AG04449 (cell line): ENCODE measurements around the gene WDTC1.

ENCODE experiments used
- CTCF ChIA-PET: fragments of 350-600 bp; formaldehyde crosslinking; extraction: SDS; loops from one replicate; lab custom pipeline; 2021; ENCODE audit warnings: antibody characterized with exemption; lab: Yijun Ruan, JAX
- POLR2A ChIA-PET: fragments of 400-600, 350-600 bp; formaldehyde crosslinking; extraction: SDS; loops from one replicate; lab custom pipeline; 2020; ENCODE audit warnings: antibody characterized with exemption, inconsistent platforms; lab: Yijun Ruan, JAX
- DNase-seq: peaks from one replicate; pipeline ENCODE4 v3.0.0-alpha.2; 2010; ENCODE audit warnings: low read depth, low spot score
- H3K4me3 ChIP-seq: 2 replicates; pipeline ENCODE4 v1.5.1; 2011; ENCODE audit warnings: low read depth, mild to moderate bottlenecking, control low read depth, low read length
- CTCF ChIP-seq: IDR thresholded peaks from one replicate; pipeline ENCODE4 v1.5.1; 2011; ENCODE audit warnings: mild to moderate bottlenecking, moderate library complexity, low read length, control low read depth, inconsistent platforms; ENCODE audit not compliant: insufficient read depth; ENCODE audit errors: missing control alignments

Gene WDTC1

GRCh38 chr1:27322569-27323240 lies 88.3 kb downstream of the WDTC1 start:
- peak overlapping the region; percentile 100 for H3K4me3 ChIP-seq
- DNase-seq: no peak
- POLR2A ChIA-PET: interaction anchor here (0.9 to 1.1 kb wide), 2 partner anchors 10 to 43 kb away, joined by 3 to 4 read pairs; no protein-coding TSS in a partner anchor
- CTCF ChIA-PET: interaction anchor here (0.9 to 7.0 kb wide), 9 partner anchors 10 to 65 kb away, joined by 4 to 84 read pairs (median 4); partner anchors contain the start of gene MAP3K6
- TF ChIP-seq CTCF: no peak

- ChIA-PET POLR2A (interaction anchor here (0.7 kb wide), 1 partner anchor 26 kb away, joined by 3 read pairs; no protein-coding TSS in a partner anchor), CTCF (interaction anchor here (2.3 to 7.0 kb wide), 5 partner anchors 8 to 70 kb away, joined by 8 to 84 read pairs (median 29); no protein-coding TSS in a partner anchor)
- no peak for DNase-seq
- TF ChIP-seq CTCF: no peak
- no peak overlapping the region for H3K4me3 ChIP-seq
Observed at GRCh38 chr1:27325286-27325685, 90.9 kb downstream of the WDTC1 start.

- CTCF ChIA-PET: interaction anchor here (0.9 to 7.0 kb wide), 8 partner anchors 8 to 225 kb away, joined by 3 to 84 read pairs (median 12); no protein-coding TSS in a partner anchor
- POLR2A ChIA-PET: no interaction called here
Observed at GRCh38 chr1:27327964-27328363, 93.5 kb downstream of the WDTC1 start.

GRCh38 chr1:27330786-27331185 lies 96.4 kb downstream of the WDTC1 start:
- no peak for DNase-seq
- no peak for TF ChIP-seq CTCF
- CTCF ChIA-PET: interaction anchor here (1.0 to 3.0 kb wide), 4 partner anchors 27 to 61 kb away, joined by 3 to 16 read pairs (median 7); partner anchors contain the start of gene GPR3
- POLR2A ChIA-PET: no interaction called here
- H3K4me3 ChIP-seq: no peak overlapping the region

More at GRCh38 chr1:27327964-27328363, 93.5 kb downstream of the WDTC1 start:
- no peak for DNase-seq
- no peak for TF ChIP-seq CTCF
- H3K4me3 ChIP-seq: no peak overlapping the region

- DNase-seq: no peak
- no peak overlapping the region for H3K4me3 ChIP-seq
- POLR2A ChIA-PET: no interaction called here
- TF ChIP-seq CTCF: no peak
- CTCF ChIA-PET: interaction anchor here (2.4 to 6.4 kb wide), 9 partner anchors 8 to 275 kb away, joined by 8 to 89 read pairs (median 27); partner anchors contain the start of genes AHDC1, GPR3, MAP3K6 and SYTL1
Observed at GRCh38 chr1:27331426-27331825, 97.0 kb downstream of the WDTC1 start.

- CTCF ChIA-PET: interaction anchor here (0.9 to 6.4 kb wide), 23 partner anchors 8 to 289 kb away, joined by 3 to 89 read pairs (median 12); partner anchors contain the start of genes AHDC1, GPR3, MAP3K6 and SYTL1
Observed at GRCh38 chr1:27331922-27332321, 97.5 kb downstream of the WDTC1 start.

More at GRCh38 chr1:27331922-27332321, 97.5 kb downstream of the WDTC1 start:
- no peak for DNase-seq
- POLR2A ChIA-PET: interaction anchor here (1.2 to 1.7 kb wide), 3 partner anchors 9 to 17 kb away, joined by 3 to 6 read pairs (median 3); no protein-coding TSS in a partner anchor
- no peak overlapping the region for H3K4me3 ChIP-seq
- no peak for TF ChIP-seq CTCF
